ENCODE results near the gene HCAR2.

HCAR2 gene

GRCh38 chr12:122691566-122691965, 11.6 kb downstream of the HCAR2 start:
- Histone ChIP-seq H3K4me3 (ENCODE audit: insufficient read depth in 1 of 2, low read depth in 1 of 2, low read length in 2 of 2) (no peak overlapping the region), H2AK5ac (ENCODE audit: low read length, severe bottlenecking) (no peak overlapping the region), H3K36me3 (ENCODE audit: control insufficient read depth in 1 of 2, insufficient read depth in 2 of 2, low read depth in 1 of 2, low read length in 2 of 2) (no peaks in the 10 kb centered on the region), H3K27me3 (ENCODE audit: control insufficient read depth in 1 of 2, insufficient read depth in 1 of 2, low read length in 2 of 2) (no peaks in the 10 kb centered on the region), H2BK5ac (ENCODE audit: low read depth, low read length, poor library complexity, severe bottlenecking) (no peak overlapping the region), H3K4me1 (ENCODE audit: control insufficient read depth, insufficient read depth, low read depth, low read length) (peaks cover 2% of the 10 kb centered on the region), H3K23ac (ENCODE audit: low read length in 2 of 2) (no peak overlapping the region), H3K9me3 (ENCODE audit: control insufficient read depth, low read length) (no peaks in the 10 kb centered on the region), H4K91ac (ENCODE audit: low read length) (no peak overlapping the region), H3K14ac (ENCODE audit: low read length in 2 of 2) (no peak overlapping the region), H2BK15ac (ENCODE audit: low read depth, poor library complexity, severe bottlenecking) (peak overlapping the region; percentile 48), H2BK120ac (ENCODE audit: low read depth, low read length) (no peak overlapping the region), H3K18ac (ENCODE audit: low read depth in 1 of 2, low read length in 2 of 2) (peak overlapping the region in 1 of 2 experiments; percentile 54), H3K9ac (ENCODE audit: low read length) (no peak overlapping the region), H3K4me2 (ENCODE audit: low read length, poor library complexity, severe bottlenecking) (no peak overlapping the region), H2AFZ (ENCODE audit: low read depth, low read length) (no peak overlapping the region), H3K4ac (ENCODE audit: low read depth in 1 of 2, low read length in 2 of 2) (no peak overlapping the region), H2BK12ac (ENCODE audit: low read length in 2 of 2) (no peak overlapping the region), H3K79me1 (replicated peaks; ENCODE audit: low read length, poor library complexity, severe bottlenecking) (no peaks in the 10 kb centered on the region), H3K27ac (ENCODE audit: low read length, poor library complexity, severe bottlenecking) (no peak overlapping the region), H4K8ac (ENCODE audit: low read length) (peak overlapping the region; percentile 12)
- DNase-seq = no peak
- 80% methylated on average over 1 of the region's 3 CpGs for WGBS

GRCh38 chr12:122688291-122688690, 14.9 kb downstream of the HCAR2 start:
- no peak overlapping the region for H2BK12ac ChIP-seq (ENCODE audit: low read length in 2 of 2)
- H3K18ac ChIP-seq (ENCODE audit: low read depth in 1 of 2, low read length in 2 of 2) = no peak overlapping the region
- H2AK5ac ChIP-seq (ENCODE audit: low read length, severe bottlenecking) = no peak overlapping the region
- H3K9me3 ChIP-seq (ENCODE audit: control insufficient read depth, low read length) = no peaks in the 10 kb centered on the region
- no peak for DNase-seq
- H3K23ac ChIP-seq (ENCODE audit: low read length in 2 of 2) = no peak overlapping the region
- no peak overlapping the region for H2BK5ac ChIP-seq (ENCODE audit: low read depth, low read length, poor library complexity, severe bottlenecking)
- no peak overlapping the region for H4K91ac ChIP-seq (ENCODE audit: low read length)
- H3K4me2 ChIP-seq (ENCODE audit: low read length, poor library complexity, severe bottlenecking) = no peak overlapping the region
- no peak overlapping the region for H3K4ac ChIP-seq (ENCODE audit: low read depth in 1 of 2, low read length in 2 of 2)
- H3K36me3 ChIP-seq (ENCODE audit: control insufficient read depth in 1 of 2, insufficient read depth in 2 of 2, low read depth in 1 of 2, low read length in 2 of 2) = no peaks in the 10 kb centered on the region
- no peaks in the 10 kb centered on the region for H3K79me1 ChIP-seq (replicated peaks; ENCODE audit: low read length, poor library complexity, severe bottlenecking)
- no peak overlapping the region for H3K14ac ChIP-seq (ENCODE audit: low read length in 2 of 2)
- H3K27ac ChIP-seq (ENCODE audit: low read length, poor library complexity, severe bottlenecking) = no peak overlapping the region
- H3K27me3 ChIP-seq (ENCODE audit: control insufficient read depth in 1 of 2, insufficient read depth in 1 of 2, low read length in 2 of 2) = no peaks in the 10 kb centered on the region
- no peak overlapping the region for H2BK15ac ChIP-seq (ENCODE audit: low read depth, poor library complexity, severe bottlenecking)
- H3K4me3 ChIP-seq (ENCODE audit: insufficient read depth in 1 of 2, low read depth in 1 of 2, low read length in 2 of 2) = no peak overlapping the region
- 92% methylated on average over 3 of the region's 3 CpGs for WGBS
- no peak overlapping the region for H4K8ac ChIP-seq (ENCODE audit: low read length)
- H3K9ac ChIP-seq (ENCODE audit: low read length) = no peak overlapping the region
- H2BK120ac ChIP-seq (ENCODE audit: low read depth, low read length) = no peak overlapping the region
- no peak overlapping the region for H2AFZ ChIP-seq (ENCODE audit: low read depth, low read length)
- peaks cover 2% of the 10 kb centered on the region for H3K4me1 ChIP-seq (ENCODE audit: control insufficient read depth, insufficient read depth, low read depth, low read length)

DNA sequence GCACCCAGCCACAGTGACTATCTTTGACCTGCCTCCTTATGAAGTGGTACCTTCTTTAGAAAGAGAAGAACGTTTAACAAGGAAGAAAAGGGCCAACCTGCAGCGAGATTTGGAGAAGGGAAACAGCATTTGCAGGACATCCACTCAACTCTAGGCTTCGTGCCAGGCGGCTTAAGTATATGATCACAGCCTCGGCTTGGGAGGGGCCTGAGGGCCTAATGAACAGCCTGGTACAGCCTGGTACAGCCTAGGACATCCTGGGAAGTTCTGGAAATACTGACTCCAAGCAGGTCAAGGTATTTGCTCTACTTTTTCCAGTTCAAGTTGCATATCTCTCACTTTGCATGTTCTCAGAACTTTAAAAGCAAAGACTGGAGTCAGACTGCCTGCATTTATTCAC, 16.1 kb downstream of the HCAR2 start:
- Histone ChIP-seq H3K9me3 (ENCODE audit: control insufficient read depth, low read length) (no peaks in the 10 kb centered on the region), H4K91ac (ENCODE audit: low read length) (no peak overlapping the region), H3K4me2 (ENCODE audit: low read length, poor library complexity, severe bottlenecking) (no peak overlapping the region), H3K36me3 (ENCODE audit: control insufficient read depth in 1 of 2, insufficient read depth in 2 of 2, low read depth in 1 of 2, low read length in 2 of 2) (no peaks in the 10 kb centered on the region), H3K4me3 (ENCODE audit: insufficient read depth in 1 of 2, low read depth in 1 of 2, low read length in 2 of 2) (no peak overlapping the region), H3K27ac (ENCODE audit: low read length, poor library complexity, severe bottlenecking) (no peak overlapping the region), H2BK120ac (ENCODE audit: low read depth, low read length) (no peak overlapping the region), H2AK5ac (ENCODE audit: low read length, severe bottlenecking) (no peak overlapping the region), H3K14ac (ENCODE audit: low read length in 2 of 2) (no peak overlapping the region), H4K8ac (ENCODE audit: low read length) (no peak overlapping the region), H3K9ac (ENCODE audit: low read length) (no peak overlapping the region), H3K27me3 (ENCODE audit: control insufficient read depth in 1 of 2, insufficient read depth in 1 of 2, low read length in 2 of 2) (no peaks in the 10 kb centered on the region), H2AFZ (ENCODE audit: low read depth, low read length) (no peak overlapping the region), H3K79me1 (replicated peaks; ENCODE audit: low read length, poor library complexity, severe bottlenecking) (no peaks in the 10 kb centered on the region), H2BK12ac (ENCODE audit: low read length in 2 of 2) (no peak overlapping the region), H2BK15ac (ENCODE audit: low read depth, poor library complexity, severe bottlenecking) (no peak overlapping the region), H2BK5ac (ENCODE audit: low read depth, low read length, poor library complexity, severe bottlenecking) (no peak overlapping the region), H3K23ac (ENCODE audit: low read length in 2 of 2) (peak overlapping the region in 1 of 2 experiments; percentile 73), H3K4ac (ENCODE audit: low read depth in 1 of 2, low read length in 2 of 2) (no peak overlapping the region), H3K4me1 (ENCODE audit: control insufficient read depth, insufficient read depth, low read depth, low read length) (peaks cover 2% of the 10 kb centered on the region), H3K18ac (ENCODE audit: low read depth in 1 of 2, low read length in 2 of 2) (peak overlapping the region in 1 of 2 experiments; percentile 35)
- peak; percentile 31 for DNase-seq
- 74% methylated on average over 5 of the region's 5 CpGs for WGBS

- no peak overlapping the region for H4K8ac ChIP-seq (ENCODE audit: low read length)
- no peak overlapping the region for H3K4ac ChIP-seq (ENCODE audit: low read depth in 1 of 2, low read length in 2 of 2)
- no peaks in the 10 kb centered on the region for H3K36me3 ChIP-seq (ENCODE audit: control insufficient read depth in 1 of 2, insufficient read depth in 2 of 2, low read depth in 1 of 2, low read length in 2 of 2)
- H3K4me2 ChIP-seq (ENCODE audit: low read length, poor library complexity, severe bottlenecking) = no peak overlapping the region
- H3K9ac ChIP-seq (ENCODE audit: low read length) = no peak overlapping the region
- H3K4me1 ChIP-seq (ENCODE audit: control insufficient read depth, insufficient read depth, low read depth, low read length) = peaks cover 2% of the 10 kb centered on the region
- no peak overlapping the region for H2BK5ac ChIP-seq (ENCODE audit: low read depth, low read length, poor library complexity, severe bottlenecking)
- H3K4me3 ChIP-seq (ENCODE audit: insufficient read depth in 1 of 2, low read depth in 1 of 2, low read length in 2 of 2) = no peak overlapping the region
- H2AFZ ChIP-seq (ENCODE audit: low read depth, low read length) = no peak overlapping the region
- no peak overlapping the region for H4K91ac ChIP-seq (ENCODE audit: low read length)
- H3K23ac ChIP-seq (ENCODE audit: low read length in 2 of 2) = no peak overlapping the region
- no peaks in the 10 kb centered on the region for H3K27me3 ChIP-seq (ENCODE audit: control insufficient read depth in 1 of 2, insufficient read depth in 1 of 2, low read length in 2 of 2)
- no peak overlapping the region for H3K14ac ChIP-seq (ENCODE audit: low read length in 2 of 2)
- no peak overlapping the region for H3K18ac ChIP-seq (ENCODE audit: low read depth in 1 of 2, low read length in 2 of 2)
- 91% methylated on average over 3 of the region's 3 CpGs for WGBS
- H2AK5ac ChIP-seq (ENCODE audit: low read length, severe bottlenecking) = no peak overlapping the region
- H3K79me1 ChIP-seq (replicated peaks; ENCODE audit: low read length, poor library complexity, severe bottlenecking) = no peaks in the 10 kb centered on the region
- no peak overlapping the region for H2BK12ac ChIP-seq (ENCODE audit: low read length in 2 of 2)
- H3K27ac ChIP-seq (ENCODE audit: low read length, poor library complexity, severe bottlenecking) = no peak overlapping the region
- no peak overlapping the region for H2BK15ac ChIP-seq (ENCODE audit: low read depth, poor library complexity, severe bottlenecking)
- no peak for DNase-seq
- no peaks in the 10 kb centered on the region for H3K9me3 ChIP-seq (ENCODE audit: control insufficient read depth, low read length)
- no peak overlapping the region for H2BK120ac ChIP-seq (ENCODE audit: low read depth, low read length)
Observed at GRCh38 chr12:122686538-122686937, 16.6 kb downstream of the HCAR2 start.

Data from mesenchymal stem cell (in vitro differentiated cells and primary cell).